Stimulated activated CD4-positive, alpha-beta T cell treated with anti-CD3 and anti-CD28 coated beads, Interleukin-4, amount 100 ng/mL, for 48 hours (primary cell): ENCODE results near the gene XRRA1.
A peak's percentile ranks its signal among the peaks of the same experiment; 100 is the strongest.
"Not testable (repeated sequence)": the region's sequence is repeated elsewhere in the genome, so short reads cannot be mapped to it uniquely, and the experiment has no call there.

Experiments
- DNase-seq, 2 donors: peaks; one replicate each; pipeline ENCODE4 v3.0.0-alpha.2; 2020; ENCODE audit warnings: low read depth in 2 of 2

The XRRA1 gene, protein sequence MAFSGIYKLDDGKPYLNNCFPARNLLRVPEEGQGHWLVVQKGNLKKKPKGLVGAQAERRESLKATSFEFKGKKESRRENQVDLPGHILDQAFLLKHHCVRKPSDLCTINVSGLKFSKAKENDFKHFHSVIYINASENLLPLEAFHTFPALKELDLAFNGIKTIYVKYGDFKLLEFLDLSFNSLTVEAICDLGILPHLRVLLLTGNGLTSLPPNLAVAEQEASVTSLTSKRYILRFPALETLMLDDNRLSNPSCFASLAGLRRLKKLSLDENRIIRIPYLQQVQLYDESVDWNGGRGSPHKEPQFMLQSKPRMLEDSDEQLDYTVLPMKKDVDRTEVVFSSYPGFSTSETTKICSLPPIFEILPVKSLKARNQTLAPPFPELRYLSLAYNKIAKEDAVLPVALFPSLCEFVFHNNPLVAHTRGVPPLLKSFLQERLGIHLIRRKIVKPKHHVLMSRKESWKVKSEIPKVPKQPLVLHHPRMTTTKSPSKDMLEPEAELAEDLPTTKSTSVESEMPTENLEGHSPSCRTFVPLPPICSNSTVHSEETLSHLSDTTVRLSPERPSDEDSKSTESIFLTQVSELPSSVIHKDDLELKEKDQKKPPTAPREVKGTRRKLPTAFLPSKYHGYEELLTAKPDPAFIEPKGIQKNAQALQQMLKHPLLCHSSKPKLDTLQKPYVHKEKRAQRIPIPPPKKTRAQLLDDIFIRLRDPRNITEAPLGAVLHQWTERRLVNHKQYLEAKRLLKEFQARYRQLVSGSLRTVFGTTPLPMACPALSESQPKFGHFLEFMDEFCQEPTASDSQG

GRCh38 chr11:74948898-74949752 is at the start of gene XRRA1, which contains the start of gene SPCS2:
Gene XRRA1 (minus strand): TSS chr11:74949091. CDS start chr11:74940878, 8,213 bp downstream.
Gene SPCS2 (plus strand): TSS chr11:74949266. CDS start chr11:74949286, 20 bp downstream.
- peak; percentile 97 to 98 for DNase-seq

DNA sequence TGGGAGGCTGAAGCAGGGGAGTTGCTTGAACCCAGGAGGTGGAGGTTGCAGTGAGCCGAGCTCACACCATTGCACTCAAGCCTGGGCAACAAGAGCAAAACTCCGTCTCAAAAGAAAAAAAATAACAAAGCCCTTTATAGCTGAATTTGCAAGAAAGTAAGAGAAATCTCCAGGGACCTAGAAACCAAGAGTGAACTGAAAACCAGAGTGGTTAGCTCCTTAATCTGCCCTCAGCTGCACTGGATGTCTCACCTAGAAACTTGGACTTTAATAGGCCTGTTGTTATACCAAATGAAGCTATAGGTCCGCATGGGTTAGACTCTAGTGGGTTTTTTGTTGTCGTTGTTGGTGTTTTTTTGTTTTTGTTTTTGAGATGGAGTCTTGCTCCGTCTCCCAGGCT is 44.0 kb upstream of the XRRA1 start:
- DNase-seq, result no peak

DNA sequence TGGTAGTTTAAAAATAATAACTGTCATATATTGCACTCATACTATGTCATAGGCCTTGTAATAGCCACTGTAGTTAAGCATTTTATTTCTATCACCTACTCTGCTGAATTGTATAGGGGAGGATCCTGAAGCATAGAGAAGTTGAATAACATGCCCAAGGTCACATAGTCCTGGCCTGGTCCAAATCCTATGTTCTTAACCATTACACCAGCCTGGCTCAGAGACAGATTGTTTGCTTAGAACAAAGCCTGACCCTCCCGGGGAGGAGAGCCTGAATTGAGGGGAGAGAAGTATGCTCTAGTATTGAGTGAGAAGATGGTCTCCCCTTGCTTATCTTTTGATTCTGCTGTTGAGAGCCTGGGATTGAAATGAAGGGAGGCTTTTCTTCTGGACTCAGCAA is 42.0 kb upstream of the XRRA1 start:
- DNase-seq, result no peak

DNA sequence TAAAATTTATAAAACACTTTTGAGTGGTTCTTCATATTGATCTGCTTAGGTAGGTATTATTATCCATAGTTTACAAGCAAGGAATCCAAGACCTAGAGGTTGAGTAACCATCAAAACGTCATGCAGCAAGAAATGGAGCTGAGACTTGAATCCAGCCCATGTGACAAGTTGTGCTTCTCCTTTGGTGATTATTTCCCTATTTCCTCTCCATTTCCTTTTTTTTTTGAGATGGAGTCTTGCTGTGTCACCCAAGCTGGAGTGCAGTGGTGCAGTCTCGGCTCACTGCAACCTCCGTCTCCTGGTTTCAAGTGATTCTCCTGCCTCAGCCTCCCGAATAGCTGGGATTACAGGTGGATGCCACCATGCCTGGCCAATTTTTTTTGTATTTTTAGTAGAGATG is 41.3 kb upstream of the XRRA1 start:
- not testable (repeated sequence) for DNase-seq

DNA sequence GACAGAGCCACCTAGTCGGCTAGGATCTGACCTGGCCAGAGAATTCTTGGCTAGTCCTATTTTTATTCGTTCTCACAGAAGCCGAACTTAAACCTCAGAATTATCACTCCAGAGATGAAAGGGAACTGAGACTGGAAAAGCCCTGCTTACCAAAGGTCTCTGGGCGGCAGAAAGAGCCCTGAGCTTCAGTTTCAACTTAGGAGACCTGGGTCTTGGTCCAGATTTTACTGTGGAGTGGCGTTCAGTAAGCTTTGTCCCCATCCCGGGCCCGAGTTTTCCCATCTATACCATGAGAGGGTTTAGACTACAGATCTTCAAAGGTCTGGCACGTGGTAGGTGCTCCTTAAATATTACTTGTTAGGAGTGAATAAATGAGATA is 40.4 kb upstream of the XRRA1 start:
- DNase-seq, result no peak

GRCh38 chr11:74988541-74989259 is 39.8 kb upstream of the XRRA1 start, which contains the start of gene NEU3:
Gene NEU3 (plus strand): TSS chr11:74988933. CDS start chr11:74989061, 128 bp downstream.
- DNase-seq, result peak; percentile 73 to 83

DNA sequence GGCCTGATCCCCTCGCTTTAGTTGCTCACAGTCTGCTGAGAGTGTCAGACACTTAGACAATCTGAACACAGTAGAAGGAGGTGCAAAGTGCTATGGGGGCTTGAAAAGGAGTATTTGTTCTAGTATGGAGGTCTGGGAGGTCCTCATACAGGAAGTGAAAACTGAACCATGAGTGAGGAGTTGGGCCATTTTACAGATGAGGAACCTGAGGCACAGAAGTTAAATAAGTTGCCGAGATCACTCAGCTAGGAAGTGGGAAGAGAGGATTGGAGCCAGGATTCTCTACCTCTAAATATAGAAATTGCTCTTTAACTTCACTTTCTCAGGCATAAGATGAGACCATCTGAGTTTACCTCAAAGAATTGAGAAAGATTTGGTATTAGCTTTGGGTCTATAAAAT is 35.8 kb upstream of the XRRA1 start:
- DNase-seq, result no peak

DNA sequence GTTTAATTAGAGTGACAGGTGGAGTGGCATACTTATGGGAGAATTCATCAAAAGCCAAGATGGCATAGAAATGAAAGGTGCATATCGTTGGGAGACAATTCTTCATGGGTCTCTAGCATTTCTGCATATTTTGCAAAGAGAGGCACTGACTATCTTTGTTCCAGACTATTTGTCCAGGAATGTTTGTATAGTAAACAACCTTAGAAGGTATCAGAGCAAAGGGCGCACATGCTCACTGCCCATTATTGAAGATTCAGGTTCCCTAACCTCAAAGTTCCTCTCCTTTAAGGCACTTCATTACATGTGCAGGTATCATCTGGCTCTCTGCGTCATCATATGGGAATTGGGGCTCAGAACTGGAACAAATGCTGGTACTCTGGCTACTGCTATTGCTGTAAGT is 35.2 kb upstream of the XRRA1 start:
- DNase-seq, result no peak

DNA sequence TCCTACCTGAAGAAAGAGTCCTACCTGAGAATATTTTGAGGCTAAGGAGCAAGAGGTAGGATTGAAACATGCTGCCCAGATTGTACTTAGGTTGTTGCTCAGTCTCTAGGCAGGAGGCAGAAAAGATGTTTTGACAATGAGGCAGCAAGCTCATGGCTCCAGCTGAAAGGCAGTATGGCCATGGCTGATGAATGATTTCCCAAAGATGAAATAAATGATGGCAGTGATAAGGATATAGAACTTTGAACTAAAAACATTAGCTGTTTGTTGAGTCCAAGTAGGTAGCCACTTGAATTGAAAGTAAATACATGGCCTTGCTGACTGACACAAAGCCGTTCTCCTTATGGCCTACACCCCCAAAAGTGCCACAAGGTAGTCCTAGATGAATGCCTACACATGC is 33.0 kb upstream of the XRRA1 start:
- no peak for DNase-seq

GRCh38 chr11:74980634-74981033 is 31.7 kb upstream of the XRRA1 start:
- no peak for DNase-seq

DNA sequence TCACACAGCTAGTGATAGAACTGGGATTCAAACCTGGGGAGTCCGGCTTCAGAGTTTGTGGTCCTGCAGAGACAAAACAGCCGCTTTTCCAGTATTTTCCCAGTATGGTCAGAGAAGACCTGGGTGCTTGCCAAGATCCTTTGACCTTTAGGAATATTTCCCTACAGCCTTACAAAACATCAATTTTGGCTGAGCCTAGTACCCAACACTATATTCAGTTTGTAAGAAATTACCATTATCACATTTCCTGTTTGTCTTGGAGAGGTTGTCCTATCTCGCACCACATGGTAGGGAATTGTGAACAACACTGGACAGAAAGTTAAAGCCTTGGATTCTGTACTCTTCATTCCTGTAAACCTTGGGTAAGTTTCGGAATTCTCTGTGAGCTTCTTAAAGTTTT is 29.1 kb upstream of the XRRA1 start:
- no peak for DNase-seq

GRCh38 chr11:74971424-74971823 is 22.5 kb upstream of the XRRA1 start:
- no peak for DNase-seq

DNA sequence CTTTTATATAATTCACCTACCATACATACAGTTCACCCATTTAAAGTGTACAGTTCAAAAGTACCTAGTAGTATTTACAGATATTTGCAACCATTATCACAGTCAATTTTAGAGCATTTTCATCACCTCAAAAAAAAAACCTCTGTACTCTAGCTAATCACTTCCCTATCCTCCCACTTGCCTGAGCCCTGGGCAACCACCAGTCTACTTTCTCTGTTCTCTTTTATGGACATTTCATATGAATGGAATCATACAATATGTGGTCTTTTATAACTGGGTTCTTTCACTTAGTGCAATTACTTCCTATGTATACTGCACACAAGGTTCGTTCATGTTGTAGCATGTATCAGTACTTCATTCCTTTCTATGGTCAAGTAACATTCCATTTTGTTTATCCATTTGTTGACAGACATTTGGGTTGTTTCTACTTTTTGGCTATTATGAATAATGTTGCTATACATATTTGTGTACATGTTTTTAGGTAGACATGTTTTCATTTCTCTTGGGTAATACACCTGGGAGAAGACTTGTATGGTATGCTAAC is 22.0 kb upstream of the XRRA1 start:
- no peak for DNase-seq

DNA sequence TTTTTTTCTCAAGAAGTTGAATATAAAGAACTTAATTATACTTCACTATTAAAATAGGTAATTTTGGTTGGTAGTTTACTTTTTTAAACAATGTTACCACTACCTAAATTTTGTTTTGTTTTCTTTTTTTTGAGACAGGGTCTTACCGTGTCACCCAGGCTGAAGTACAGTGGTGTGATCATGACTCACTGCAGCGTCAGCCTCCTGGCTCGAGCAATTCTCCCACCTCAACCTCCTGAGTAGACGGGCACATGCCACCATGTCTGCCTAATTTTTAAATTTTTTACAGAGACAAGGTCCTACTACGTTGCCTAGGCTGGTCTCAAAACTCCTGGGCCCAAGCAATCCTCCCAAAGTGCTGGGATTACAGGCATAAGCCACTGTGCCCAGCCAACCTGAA is 17.8 kb upstream of the XRRA1 start:
- no peak for DNase-seq

- not testable (repeated sequence) for DNase-seq
These were observed 11.2 kb upstream of the XRRA1 start for GRCh38 chr11:74960128-74960527.

DNA sequence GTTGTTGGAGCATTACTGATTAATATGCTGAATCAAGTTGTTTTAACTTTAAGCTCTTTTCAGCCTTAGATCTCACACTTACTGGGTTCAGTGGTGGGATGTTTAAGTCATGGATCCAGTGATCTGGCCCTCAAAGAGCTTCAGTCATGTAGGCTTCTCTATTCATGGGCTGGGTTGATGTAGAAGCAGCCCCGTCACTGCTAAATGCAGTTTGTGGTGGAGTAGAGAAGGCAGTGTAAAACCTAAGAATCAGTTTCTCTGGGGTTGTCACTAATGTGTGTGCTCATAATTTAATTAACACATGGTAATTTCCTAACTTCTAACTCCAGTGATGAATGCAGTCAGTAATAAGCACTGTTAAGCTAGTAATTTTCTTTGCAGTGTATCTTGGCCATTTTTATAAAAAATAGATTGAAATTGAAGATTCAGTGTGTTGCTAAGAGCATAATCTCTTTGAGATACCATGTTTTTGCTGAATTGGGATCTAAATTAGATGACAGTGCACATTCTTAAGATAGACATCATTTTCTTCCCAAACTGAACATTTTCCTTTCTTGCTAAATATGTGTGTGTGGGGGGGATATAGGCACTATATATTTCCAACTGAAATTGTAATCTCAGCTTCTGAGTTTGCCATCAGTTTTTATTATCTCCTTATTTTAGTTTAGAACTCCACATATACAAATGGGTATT is 9.2 kb upstream of the XRRA1 start:
- DNase-seq, result no peak

- no peak for DNase-seq
These were observed 7.6 kb upstream of the XRRA1 start for GRCh38 chr11:74956397-74957015.

GRCh38 chr11:74954199-74954598 is 5.3 kb upstream of the XRRA1 start:
- no peak for DNase-seq

- DNase-seq, result no peak
These were observed 4.6 kb upstream of the XRRA1 start for GRCh38 chr11:74953451-74953850.

- no peak for DNase-seq
These were observed 3.9 kb upstream of the XRRA1 start for GRCh38 chr11:74952752-74953151.
